Measurements from ENCODE around the gene SYT17.

Gene SYT17

GRCh38 chr16:19274165-19274797 lies 106.2 kb downstream of the SYT17 start:
- H3K9me3 ChIP-seq (ENCODE audit: control insufficient read depth, low read length), result no peaks in the 10 kb centered on the region
- no peak overlapping the region for H3K4me2 ChIP-seq (ENCODE audit: low read length)
- H3K4me3 ChIP-seq (ENCODE audit: low read depth, low read length), result no peak overlapping the region
- no peak overlapping the region for H3K9ac ChIP-seq
- H2AFZ ChIP-seq, result no peak overlapping the region
- no peak overlapping the region for H3K27ac ChIP-seq
- H3K4me1 ChIP-seq, result no peaks in the 10 kb centered on the region
- no peaks in the 10 kb centered on the region for H3K79me2 ChIP-seq
- TF ChIP-seq CTCF (IDR thresholded peaks at IDR 0.05), result no peak
- no peaks in the 10 kb centered on the region for H3K27me3 ChIP-seq (ENCODE audit: control insufficient read depth, insufficient read depth, low read length)
- H3K36me3 ChIP-seq (ENCODE audit: control insufficient read depth, insufficient read depth, low read length), result no peaks in the 10 kb centered on the region

- no peaks in the 10 kb centered on the region for H3K36me3 ChIP-seq (ENCODE audit: control insufficient read depth, insufficient read depth, low read length)
- H3K9ac ChIP-seq, result no peak overlapping the region
- no peak for TF ChIP-seq CTCF (IDR thresholded peaks at IDR 0.05)
- no peaks in the 10 kb centered on the region for H3K27me3 ChIP-seq (ENCODE audit: control insufficient read depth, insufficient read depth, low read length)
- no peak overlapping the region for H3K27ac ChIP-seq
- H3K79me2 ChIP-seq, result no peaks in the 10 kb centered on the region
- no peak overlapping the region for H3K4me2 ChIP-seq (ENCODE audit: low read length)
- no peak overlapping the region for H2AFZ ChIP-seq
- H3K9me3 ChIP-seq (ENCODE audit: control insufficient read depth, low read length), result no peaks in the 10 kb centered on the region
- H3K4me1 ChIP-seq, result no peaks in the 10 kb centered on the region
- no peak overlapping the region for H3K4me3 ChIP-seq (ENCODE audit: low read depth, low read length)
These were observed 110.4 kb downstream of the SYT17 start for GRCh38 chr16:19278403-19278802.

- Histone ChIP-seq H3K79me2 (no peaks in the 10 kb centered on the region), H2AFZ (no peak overlapping the region), H3K27me3 (ENCODE audit: control insufficient read depth, insufficient read depth, low read length) (no peaks in the 10 kb centered on the region), H3K4me1 (no peaks in the 10 kb centered on the region), H3K4me2 (ENCODE audit: low read length) (no peak overlapping the region), H3K9ac (no peak overlapping the region), H3K27ac (no peak overlapping the region), H3K4me3 (ENCODE audit: low read depth, low read length) (no peak overlapping the region), H3K36me3 (ENCODE audit: control insufficient read depth, insufficient read depth, low read length) (no peaks in the 10 kb centered on the region), H3K9me3 (ENCODE audit: control insufficient read depth, low read length) (no peaks in the 10 kb centered on the region)
- TF ChIP-seq CTCF (IDR thresholded peaks at IDR 0.05), result no peak
These were observed 113.2 kb downstream of the SYT17 start for GRCh38 chr16:19281246-19281645.

- H3K27me3 ChIP-seq (ENCODE audit: control insufficient read depth, insufficient read depth, low read length), result no peaks in the 10 kb centered on the region
- no peak overlapping the region for H3K4me3 ChIP-seq (ENCODE audit: low read depth, low read length)
- no peak overlapping the region for H3K9ac ChIP-seq
- H3K27ac ChIP-seq, result no peak overlapping the region
- H2AFZ ChIP-seq, result no peak overlapping the region
- no peaks in the 10 kb centered on the region for H3K79me2 ChIP-seq
- TF ChIP-seq CTCF (IDR thresholded peaks at IDR 0.05), result no peak
- no peaks in the 10 kb centered on the region for H3K36me3 ChIP-seq (ENCODE audit: control insufficient read depth, insufficient read depth, low read length)
- no peak overlapping the region for H3K4me2 ChIP-seq (ENCODE audit: low read length)
- H3K4me1 ChIP-seq, result no peaks in the 10 kb centered on the region
- no peaks in the 10 kb centered on the region for H3K9me3 ChIP-seq (ENCODE audit: control insufficient read depth, low read length)
These were observed 114.1 kb downstream of the SYT17 start for GRCh38 chr16:19282101-19282500.

GRCh38 chr16:19283637-19284036 lies 115.6 kb downstream of the SYT17 start:
- Histone ChIP-seq H3K4me1 (no peaks in the 10 kb centered on the region), H2AFZ (no peak overlapping the region), H3K4me2 (ENCODE audit: low read length) (no peak overlapping the region), H3K9me3 (ENCODE audit: control insufficient read depth, low read length) (no peaks in the 10 kb centered on the region), H3K79me2 (no peaks in the 10 kb centered on the region), H3K27me3 (ENCODE audit: control insufficient read depth, insufficient read depth, low read length) (no peaks in the 10 kb centered on the region), H3K36me3 (ENCODE audit: control insufficient read depth, insufficient read depth, low read length) (no peaks in the 10 kb centered on the region), H3K27ac (no peak overlapping the region), H3K4me3 (ENCODE audit: low read depth, low read length) (no peak overlapping the region), H3K9ac (no peak overlapping the region)
- TF ChIP-seq CTCF (IDR thresholded peaks at IDR 0.05), result no peak

Data from parathyroid adenoma (tissue), 2 donors.